HEK293 (cell line): ENCODE measurements around the gene SHLD2.

ENCODE experiments used
- ATF2 ChIP-seq: fragments of 450-650 bp; formaldehyde crosslinking; IDR thresholded peaks from 2 replicates; pipeline ENCODE4 v1.5.1; 2016; ENCODE audit warnings: missing biosample characterization, missing genetic modification characterization, low read depth
- CTCF ChIP-seq: fragments of 450-650 bp; formaldehyde crosslinking; IDR thresholded peaks from 2 replicates; pipeline ENCODE4 v1.5.1; 2016; ENCODE audit warnings: missing biosample characterization, missing genetic modification characterization
- HOXC10 ChIP-seq: sonication (generic); formaldehyde crosslinking; IDR thresholded peaks from 2 replicates; pipeline ENCODE4 v1.8.1; 2023; ENCODE audit warnings: mild to moderate bottlenecking, missing genetic modification reagents
- OVOL3 ChIP-seq: fragments of 450-650 bp; formaldehyde crosslinking; IDR thresholded peaks from 2 replicates; pipeline ENCODE4 v1.5.1; 2016; ENCODE audit warnings: missing biosample characterization, missing genetic modification characterization
- PRDM1 ChIP-seq: fragments of 450-650 bp; formaldehyde crosslinking; IDR thresholded peaks from 2 replicates; pipeline ENCODE4; 2016; ENCODE audit warnings: missing biosample characterization, missing genetic modification characterization
- REPIN1 ChIP-seq: fragments of 450-650 bp; formaldehyde crosslinking; IDR thresholded peaks from 2 replicates; pipeline ENCODE4 v1.5.1; 2017; ENCODE audit warnings: missing biosample characterization, missing genetic modification characterization, low read depth
- SALL2 ChIP-seq: fragments of 450-650 bp; formaldehyde crosslinking; IDR thresholded peaks from 2 replicates; pipeline ENCODE4 v1.5.0; 2017; ENCODE audit warnings: missing biosample characterization, mild to moderate bottlenecking, missing genetic modification characterization, borderline replicate concordance
- ZBTB48 ChIP-seq: fragments of 450-650 bp; formaldehyde crosslinking; IDR thresholded peaks from 2 replicates; pipeline ENCODE4 v1.5.1; 2016; ENCODE audit warnings: missing biosample characterization, missing genetic modification characterization
- ZFP37 ChIP-seq: fragments of 450-650 bp; formaldehyde crosslinking; IDR thresholded peaks from 2 replicates; pipeline ENCODE4 v1.5.1; 2016; ENCODE audit warnings: missing biosample characterization, missing genetic modification characterization
- ZFP41 ChIP-seq: fragments of 450-650 bp; formaldehyde crosslinking; IDR thresholded peaks from 2 replicates; pipeline ENCODE4 v1.5.1; 2016; ENCODE audit warnings: missing biosample characterization, missing genetic modification characterization, borderline replicate concordance
- ZNF10 ChIP-seq: fragments of 450-650 bp; formaldehyde crosslinking; IDR thresholded peaks from 2 replicates; pipeline ENCODE4 v1.5.1; 2017; ENCODE audit warnings: missing biosample characterization, missing genetic modification characterization
- ZNF133 ChIP-seq: fragments of 450-650 bp; formaldehyde crosslinking; IDR thresholded peaks from 2 replicates; pipeline ENCODE4 v1.5.1; 2016; ENCODE audit warnings: missing biosample characterization, missing genetic modification characterization
- ZNF146 ChIP-seq: fragments of 450-650 bp; formaldehyde crosslinking; IDR thresholded peaks from 2 replicates; pipeline ENCODE4 v1.5.1; 2016; ENCODE audit warnings: missing biosample characterization, missing genetic modification characterization
- ZNF155 ChIP-seq: fragments of 450-650 bp; formaldehyde crosslinking; IDR thresholded peaks from 2 replicates; pipeline ENCODE4 v1.5.1; 2016; ENCODE audit warnings: missing biosample characterization, missing genetic modification characterization
- ZNF174 ChIP-seq: fragments of 450-650 bp; formaldehyde crosslinking; IDR thresholded peaks from 2 replicates; pipeline ENCODE4 v1.5.0; 2017; ENCODE audit warnings: missing biosample characterization, mild to moderate bottlenecking, missing genetic modification characterization
- ZNF214 ChIP-seq: fragments of 450-650 bp; formaldehyde crosslinking; IDR thresholded peaks from 2 replicates; pipeline ENCODE4 v1.5.1; 2017; ENCODE audit warnings: missing biosample characterization, mild to moderate bottlenecking, missing genetic modification characterization, borderline replicate concordance
- ZNF23 ChIP-seq: fragments of 450-650 bp; formaldehyde crosslinking; IDR thresholded peaks from 2 replicates; pipeline ENCODE4 v1.5.1; 2016; ENCODE audit warnings: missing biosample characterization, missing genetic modification characterization, borderline replicate concordance
- ZNF292 ChIP-seq: fragments of 450-650 bp; formaldehyde crosslinking; IDR thresholded peaks from 2 replicates; pipeline ENCODE4 v1.5.1; 2016; ENCODE audit warnings: low read depth, missing biosample characterization, missing genetic modification characterization, borderline replicate concordance
- ZNF335 ChIP-seq: fragments of 450-650 bp; formaldehyde crosslinking; conservative IDR thresholded peaks from 2 replicates; pipeline ENCODE4 v1.5.1; 2016; ENCODE audit warnings: missing biosample characterization, missing genetic modification characterization
- ZNF341 ChIP-seq: fragments of 450-650 bp; formaldehyde crosslinking; IDR thresholded peaks from 2 replicates; pipeline ENCODE4; 2016; ENCODE audit warnings: low read depth, missing biosample characterization, missing genetic modification characterization
- ZNF354C ChIP-seq: fragments of 450-650 bp; formaldehyde crosslinking; IDR thresholded peaks from 2 replicates; pipeline ENCODE4 v1.5.1; 2016; ENCODE audit warnings: missing biosample characterization, missing genetic modification characterization, low read depth, borderline replicate concordance
- ZNF404 ChIP-seq: fragments of 450-650 bp; formaldehyde crosslinking; IDR thresholded peaks from 2 replicates; pipeline ENCODE4 v1.5.1; 2017; ENCODE audit warnings: missing biosample characterization, missing genetic modification characterization
- ZNF423 ChIP-seq: fragments of 450-650 bp; formaldehyde crosslinking; IDR thresholded peaks from 2 replicates; pipeline ENCODE4 v1.5.1; 2016; ENCODE audit warnings: missing biosample characterization, missing genetic modification characterization
- ZNF488 ChIP-seq: fragments of 450-650 bp; formaldehyde crosslinking; IDR thresholded peaks from 2 replicates; pipeline ENCODE4 v1.5.1; 2016; ENCODE audit warnings: missing biosample characterization, missing genetic modification characterization
- ZNF510 ChIP-seq: fragments of 450-650 bp; formaldehyde crosslinking; IDR thresholded peaks from 2 replicates; pipeline ENCODE4 v1.5.1; 2018; ENCODE audit warnings: mild to moderate bottlenecking, missing genetic modification characterization, missing biosample characterization; ENCODE audit not compliant: insufficient replicate concordance
- ZNF521 ChIP-seq: fragments of 450-650 bp; formaldehyde crosslinking; IDR thresholded peaks from 2 replicates; pipeline ENCODE4 v1.5.1; 2017; ENCODE audit warnings: missing biosample characterization, mild to moderate bottlenecking, missing genetic modification characterization
- ZNF544 ChIP-seq: fragments of 450-650 bp; formaldehyde crosslinking; IDR thresholded peaks from 2 replicates; pipeline ENCODE4 v1.5.0; 2017; ENCODE audit warnings: missing biosample characterization, missing genetic modification characterization
- ZNF561 ChIP-seq: fragments of 450-650 bp; IDR thresholded peaks from 2 replicates; pipeline ENCODE4 v1.5.1; 2018; ENCODE audit warnings: missing biosample characterization, missing genetic modification characterization, borderline replicate concordance
- ZNF596 ChIP-seq: fragments of 450-650 bp; IDR thresholded peaks from 2 replicates; pipeline ENCODE4 v1.5.0; 2018; ENCODE audit warnings: missing biosample characterization, mild to moderate bottlenecking, missing genetic modification characterization, moderate library complexity
- ZNF621 ChIP-seq: fragments of 450-650 bp; formaldehyde crosslinking; IDR thresholded peaks from 2 replicates; pipeline ENCODE4 v1.5.1; 2017; ENCODE audit warnings: missing biosample characterization, missing genetic modification characterization
- ZNF658 ChIP-seq: fragments of 450-650 bp; formaldehyde crosslinking; IDR thresholded peaks from 2 replicates; pipeline ENCODE4; 2016; ENCODE audit warnings: missing biosample characterization, missing genetic modification characterization
- ZNF692 ChIP-seq: fragments of 450-650 bp; formaldehyde crosslinking; IDR thresholded peaks from 2 replicates; pipeline ENCODE4 v1.5.1; 2016; ENCODE audit warnings: missing biosample characterization, missing genetic modification characterization
- ZNF747 ChIP-seq: fragments of 450-650 bp; formaldehyde crosslinking; IDR thresholded peaks from 2 replicates; pipeline ENCODE4 v1.5.1; 2016; ENCODE audit warnings: missing biosample characterization, missing genetic modification characterization
- ZNF791 ChIP-seq: fragments of 450-650 bp; formaldehyde crosslinking; IDR thresholded peaks from 2 replicates; pipeline ENCODE4 v1.5.1; 2016; ENCODE audit warnings: missing biosample characterization, missing genetic modification characterization
- ZSCAN23 ChIP-seq: fragments of 450-650 bp; formaldehyde crosslinking; IDR thresholded peaks from 2 replicates; pipeline ENCODE4 v1.5.1; 2016; ENCODE audit warnings: missing biosample characterization, missing genetic modification characterization
- ZSCAN5A ChIP-seq: fragments of 450-650 bp; formaldehyde crosslinking; IDR thresholded peaks from 2 replicates; pipeline ENCODE4 v1.5.1; 2016; ENCODE audit warnings: missing biosample characterization, missing genetic modification characterization

SHLD2 gene

GRCh38 chr10:87093632-87094372 is 1.2 kb upstream of the SHLD2 start (continued):
- TF ChIP-seq ZNF214 (tag by site-specific recombination) (no peak), ZNF23 (tag by site-specific recombination) (no peak), ZNF692 (tag by site-specific recombination) (peak; percentile 95), ZNF404 (tag by site-specific recombination) (no peak), ATF2 (no peak), ZNF341 (no peak), ZNF488 (tag by site-specific recombination) (no peak), ZNF561 (tag by site-specific recombination) (peak; percentile 61; the same call in 1 of the 2 replicates), ZNF133 (tag by site-specific recombination) (no peak), ZNF174 (no peak), ZNF10 (tag by site-specific recombination) (no peak), ZNF544 (tag by site-specific recombination) (no peak), ZSCAN5A (tag by site-specific recombination) (no peak), OVOL3 (tag by site-specific recombination) (no peak), SALL2 (tag by site-specific recombination) (no peak), ZNF335 (tag by site-specific recombination) (peak; percentile 49), REPIN1 (tag by site-specific recombination) (no peak), PRDM1 (tag by site-specific recombination) (no peak), ZFP37 (tag by site-specific recombination) (no peak), ZFP41 (no peak), CTCF (tag by site-specific recombination) (no peak), ZNF155 (tag by site-specific recombination) (no peak), ZNF596 (tag by site-specific recombination) (no peak), ZNF423 (tag by site-specific recombination) (no peak), ZNF354C (tag by site-specific recombination) (no peak), ZNF510 (no peak), ZNF521 (no peak), ZNF292 (tag by site-specific recombination) (no peak), ZNF658 (tag by site-specific recombination) (no peak), ZBTB48 (no peak), ZSCAN23 (tag by site-specific recombination) (no peak), ZNF146 (tag by site-specific recombination) (no peak), ZNF791 (no peak), ZNF747 (tag by site-specific recombination) (no peak), HOXC10 (no peak), ZNF621 (tag by site-specific recombination) (no peak)
